Central memory CD4-positive, alpha-beta T cell (primary cell): ENCODE results near the gene PLEKHG3.

Experiments used
- DNase-seq: peaks from one replicate; pipeline ENCODE4 v3.0.0; 2022

Gene PLEKHG3

GRCh38 chr14:64728856-64729255 lies 24.6 kb downstream of the PLEKHG3 start:
- no peak for DNase-seq

GRCh38 chr14:64729386-64730060 lies 25.3 kb downstream of the PLEKHG3 start:
- DNase-seq: no peak

- no peak for DNase-seq
Observed at GRCh38 chr14:64730061-64730440, 25.8 kb downstream of the PLEKHG3 start.

GRCh38 chr14:64730681-64731080 lies 26.5 kb downstream of the PLEKHG3 start:
- DNase-seq: no peak

- DNase-seq: no peak
Observed at GRCh38 chr14:64731141-64731581, 26.9 kb downstream of the PLEKHG3 start.

GRCh38 chr14:64732066-64732465 lies 27.8 kb downstream of the PLEKHG3 start:
- DNase-seq: no peak

GRCh38 chr14:64732536-64733120 lies 28.4 kb downstream of the PLEKHG3 start:
- DNase-seq: no peak

- DNase-seq: no peak
Observed at GRCh38 chr14:64733321-64733720, 29.1 kb downstream of the PLEKHG3 start.

- DNase-seq: no peak
Observed at GRCh38 chr14:64733899-64734298, 29.7 kb downstream of the PLEKHG3 start.

GRCh38 chr14:64734990-64735389 lies 30.8 kb downstream of the PLEKHG3 start:
- DNase-seq: no peak

GRCh38 chr14:64736271-64737169 lies 32.3 kb downstream of the PLEKHG3 start:
- no peak for DNase-seq

- DNase-seq: no peak
Observed at GRCh38 chr14:64737391-64738280, 33.4 kb downstream of the PLEKHG3 start.

GRCh38 chr14:64738281-64738804 lies 34.1 kb downstream of the PLEKHG3 start:
- no peak for DNase-seq

- no peak for DNase-seq
Observed at GRCh38 chr14:64741200-64741599, 37.0 kb downstream of the PLEKHG3 start.

- no peak for DNase-seq
Observed at GRCh38 chr14:64741961-64742360, 37.7 kb downstream of the PLEKHG3 start.

GRCh38 chr14:64743061-64743460 lies 38.8 kb downstream of the PLEKHG3 start:
- DNase-seq: no peak

GRCh38 chr14:64745511-64746091 lies 41.4 kb downstream of the PLEKHG3 start:
- no peak for DNase-seq

- no peak for DNase-seq
Observed at GRCh38 chr14:64746298-64747250, 42.4 kb downstream of the PLEKHG3 start.

- no peak for DNase-seq
Observed at GRCh38 chr14:64747327-64747726, 43.1 kb downstream of the PLEKHG3 start.

GRCh38 chr14:64748521-64748920 lies 44.3 kb downstream of the PLEKHG3 start:
- DNase-seq: no peak
